Erythroblast (primary cell): ENCODE measurements around the gene P2RY4.
"Not testable (repeated sequence)": the region's sequence is repeated elsewhere in the genome, so short reads cannot be mapped to it uniquely, and the experiment has no call there.

Experiments
- GATA1 ChIP-seq: IDR thresholded peaks from 2 replicates; pipeline ENCODE4 v1.6.1; 2011; ENCODE audit warnings: low read depth, mild to moderate bottlenecking, control low read depth, low read length, moderate library complexity
- POLR2A ChIP-seq: IDR thresholded peaks from 2 replicates; pipeline ENCODE4 v1.6.1; 2011; ENCODE audit warnings: mild to moderate bottlenecking, low read length

DNA sequence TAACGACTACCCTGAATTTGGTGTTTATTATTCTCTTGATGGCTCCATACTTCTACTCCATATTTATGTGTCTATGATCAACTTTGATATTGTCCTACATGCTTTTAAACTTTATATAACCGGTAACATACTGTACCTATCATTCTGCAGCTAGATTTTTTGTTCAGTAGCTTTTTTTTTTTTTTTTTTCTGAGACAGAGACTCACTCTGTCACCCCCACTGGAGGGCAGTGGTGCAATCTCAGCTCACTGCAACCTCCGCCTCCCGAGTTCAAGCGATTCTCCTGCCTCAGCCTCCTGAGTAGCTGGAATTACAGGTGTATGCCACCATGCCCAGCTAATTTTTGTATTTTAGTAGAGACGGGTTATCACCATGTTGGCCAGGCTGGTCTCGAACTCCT is 14.0 kb upstream of the P2RY4 start:
- TF ChIP-seq POLR2A, GATA1: not testable (repeated sequence)
